Lower lobe of right lung (tissue), 2 donors: Measurements from ENCODE around the gene CLDN1. TPM values are rescaled to one million over a fixed set of nuclear protein-coding genes. Genes with fewer than 3 reads are reported as not detected.

Source experiments
- ATAC-seq, 2 donors: fragments of 200-7000 bp; cut with Tn5 transposase; one replicate each; pipeline ENCODE4 v1.9.1; 2020 to 2022; ENCODE audit warnings: mild to moderate bottlenecking in 2 of 2, moderate library complexity in 2 of 2
- DNase-seq: peaks from one replicate; pipeline ENCODE4 v3.0.0-alpha.2; 2020
- H3K27ac ChIP-seq: fragments of 200-600 bp; one replicate; pipeline ENCODE4 v1.8.0; 2022
- H3K27me3 ChIP-seq: fragments of 200-600 bp; one replicate; pipeline ENCODE4 v1.8.0; 2022; ENCODE audit warnings: low read depth
- H3K36me3 ChIP-seq: fragments of 200-600 bp; one replicate; pipeline ENCODE4 v1.8.0; 2022; ENCODE audit warnings: mild to moderate bottlenecking
- H3K4me1 ChIP-seq: fragments of 200-600 bp; one replicate; pipeline ENCODE4 v1.8.0; 2022
- H3K4me3 ChIP-seq: fragments of 200-600 bp; one replicate; pipeline ENCODE4 v1.8.0; 2022; ENCODE audit warnings: mild to moderate bottlenecking
- H3K9me3 ChIP-seq: fragments of 200-600 bp; one replicate; pipeline ENCODE4 v1.8.0; 2022
- CTCF ChIP-seq: fragments of 200-600 bp; IDR thresholded peaks from one replicate; pipeline ENCODE4 v1.8.0; 2022; ENCODE audit warnings: antibody characterized with exemption, mild to moderate bottlenecking
- intact Hi-C: fragments of 100-400 bp; cut with DNase I; formaldehyde crosslinking; loops from one replicate; pipeline ENCODE4 v1.11.0; 2022
- total RNA-seq: library from RNA; stranded (reverse); fragmentation: NEBNext Ultra II Directional; extraction: Animal tissue kit (Norgen Biotek cat#: 25700); gene quantifications from one replicate; pipeline ENCODE4 v1.2.1, GENCODE V29; 2021
- donor health status: DM: no; HTN: yes; CAD: no; lungs with severe emphysema.

CLDN1 gene
- total RNA-seq, 1 donor from 2014 or later: 5.2 TPM

- DNase-seq (no peak), ATAC-seq (no peak)
- Histone ChIP-seq H3K27ac (no peak overlapping the region), H3K4me3 (no peak overlapping the region), H3K27me3 (no peaks in the 10 kb centered on the region), H3K4me1 (no peaks in the 10 kb centered on the region), H3K36me3 (no peaks in the 10 kb centered on the region), H3K9me3 (no peaks in the 10 kb centered on the region)
- intact Hi-C loops: no loop called here
- no peak for TF ChIP-seq CTCF
These were observed 43.9 kb upstream of the CLDN1 start for GRCh38 chr3:190366133-190366532.

GRCh38 chr3:190362258-190362657 lies 40.0 kb upstream of the CLDN1 start:
- Histone ChIP-seq H3K27ac (no peak overlapping the region), H3K36me3 (no peaks in the 10 kb centered on the region), H3K27me3 (no peaks in the 10 kb centered on the region), H3K9me3 (no peaks in the 10 kb centered on the region), H3K4me3 (no peak overlapping the region), H3K4me1 (no peaks in the 10 kb centered on the region)
- DNase-seq: no peak
- no peak for TF ChIP-seq CTCF
- intact Hi-C loops: no loop called here
- ATAC-seq: no peak

GRCh38 chr3:190361791-190362190 lies 39.5 kb upstream of the CLDN1 start:
- intact Hi-C loops: no loop called here
- Histone ChIP-seq H3K27me3 (no peaks in the 10 kb centered on the region), H3K9me3 (no peaks in the 10 kb centered on the region), H3K36me3 (no peaks in the 10 kb centered on the region), H3K4me3 (no peak overlapping the region), H3K27ac (no peak overlapping the region), H3K4me1 (no peaks in the 10 kb centered on the region)
- ATAC-seq (no peak), DNase-seq (no peak)
- TF ChIP-seq CTCF: no peak

- H3K36me3 ChIP-seq: no peaks in the 10 kb centered on the region
- no peaks in the 10 kb centered on the region for H3K27me3 ChIP-seq
- H3K4me3 ChIP-seq: no peak overlapping the region
- H3K27ac ChIP-seq: no peak overlapping the region
- no peak for TF ChIP-seq CTCF
- H3K4me1 ChIP-seq: no peaks in the 10 kb centered on the region
- ATAC-seq (no peak), DNase-seq (no peak)
- intact Hi-C loops: no loop called here
- H3K9me3 ChIP-seq: no peaks in the 10 kb centered on the region
These were observed 38.0 kb upstream of the CLDN1 start for GRCh38 chr3:190360228-190360627.

- Histone ChIP-seq H3K27ac (no peak overlapping the region), H3K4me1 (no peaks in the 10 kb centered on the region), H3K36me3 (no peaks in the 10 kb centered on the region), H3K27me3 (no peaks in the 10 kb centered on the region), H3K9me3 (no peaks in the 10 kb centered on the region), H3K4me3 (no peak overlapping the region)
- DNase-seq: no peak
- intact Hi-C loops: no loop called here
- no peak for TF ChIP-seq CTCF
- no peak for ATAC-seq
These were observed 37.6 kb upstream of the CLDN1 start for GRCh38 chr3:190359813-190360212.

GRCh38 chr3:190357468-190357867 lies 35.2 kb upstream of the CLDN1 start:
- Histone ChIP-seq H3K27ac (no peak overlapping the region), H3K9me3 (no peaks in the 10 kb centered on the region), H3K36me3 (no peaks in the 10 kb centered on the region), H3K4me1 (no peaks in the 10 kb centered on the region), H3K4me3 (no peak overlapping the region), H3K27me3 (no peaks in the 10 kb centered on the region)
- intact Hi-C loops: no loop called here
- TF ChIP-seq CTCF: no peak
- no peak for ATAC-seq
- DNase-seq: no peak
